ENCODE results near the gene ACACB.

GRCh38 chr12:109097140-109097434 is 19.3 kb upstream of the ACACB start:
- TF ChIP-seq CTCF (IDR thresholded peaks at IDR 0.05), result no peak
- no peak for TF ChIP-seq POLR2A (IDR thresholded peaks at IDR 0.05)

All from esophagus squamous epithelium (tissue), 4 donors.